Measurements from ENCODE around the gene HOXA4.
A peak's percentile ranks its signal among the peaks of the same experiment; 100 is the strongest.

The HOXA4 gene

GRCh38 chr7:27163288-27164044, 32.9 kb upstream of the HOXA4 start:
- DNase-seq (ENCODE audit: low read depth), result no peak
- peak overlapping the region; percentile 87 for H3K4me3 ChIP-seq (ENCODE audit: low read length)
- TF ChIP-seq CTCF (conservative IDR thresholded peaks at IDR 0.05; ENCODE audit: low read length), result no peak

- no peak for TF ChIP-seq CTCF (conservative IDR thresholded peaks at IDR 0.05; ENCODE audit: low read length)
- peak overlapping the region; percentile 87 for H3K4me3 ChIP-seq (ENCODE audit: low read length)
These were observed 32.2 kb upstream of the HOXA4 start for GRCh38 chr7:27162561-27163287.

GRCh38 chr7:27161721-27162560, 31.4 kb upstream of the HOXA4 start:
- DNase-seq (ENCODE audit: low read depth), result no peak
- no peak for TF ChIP-seq CTCF (conservative IDR thresholded peaks at IDR 0.05; ENCODE audit: low read length)
- H3K4me3 ChIP-seq (ENCODE audit: low read length), result peak overlapping the region; percentile 87

More at GRCh38 chr7:27162561-27163287, 32.2 kb upstream of the HOXA4 start:
- no peak for DNase-seq (ENCODE audit: low read depth)

- no peak for TF ChIP-seq CTCF (conservative IDR thresholded peaks at IDR 0.05; ENCODE audit: low read length)
- DNase-seq (ENCODE audit: low read depth), result no peak
- H3K4me3 ChIP-seq (ENCODE audit: low read length), result peak overlapping the region; percentile 87
These were observed 30.7 kb upstream of the HOXA4 start for GRCh38 chr7:27161214-27161720.

GRCh38 chr7:27160546-27161213, 30.1 kb upstream of the HOXA4 start:
- DNase-seq (ENCODE audit: low read depth), result peak; percentile 83
- peak overlapping the region; percentile 87 for H3K4me3 ChIP-seq (ENCODE audit: low read length)
- peak; percentile 94 for TF ChIP-seq CTCF (conservative IDR thresholded peaks at IDR 0.05; ENCODE audit: low read length)

GRCh38 chr7:27160145-27160545, 29.6 kb upstream of the HOXA4 start:
- peak overlapping the region; percentile 87 for H3K4me3 ChIP-seq (ENCODE audit: low read length)

More at GRCh38 chr7:27160145-27160545, 29.6 kb upstream of the HOXA4 start:
- DNase-seq (ENCODE audit: low read depth), result no peak
- TF ChIP-seq CTCF (conservative IDR thresholded peaks at IDR 0.05; ENCODE audit: low read length), result no peak
